ENCODE measurements around the gene NOXO1. TPM values are rescaled to one million over a fixed set of nuclear protein-coding genes. Genes with fewer than 3 reads are reported as not detected.

NOXO1 gene
- total RNA-seq, 1 experiment from 2014 or later = 1.7 TPM

DNA sequence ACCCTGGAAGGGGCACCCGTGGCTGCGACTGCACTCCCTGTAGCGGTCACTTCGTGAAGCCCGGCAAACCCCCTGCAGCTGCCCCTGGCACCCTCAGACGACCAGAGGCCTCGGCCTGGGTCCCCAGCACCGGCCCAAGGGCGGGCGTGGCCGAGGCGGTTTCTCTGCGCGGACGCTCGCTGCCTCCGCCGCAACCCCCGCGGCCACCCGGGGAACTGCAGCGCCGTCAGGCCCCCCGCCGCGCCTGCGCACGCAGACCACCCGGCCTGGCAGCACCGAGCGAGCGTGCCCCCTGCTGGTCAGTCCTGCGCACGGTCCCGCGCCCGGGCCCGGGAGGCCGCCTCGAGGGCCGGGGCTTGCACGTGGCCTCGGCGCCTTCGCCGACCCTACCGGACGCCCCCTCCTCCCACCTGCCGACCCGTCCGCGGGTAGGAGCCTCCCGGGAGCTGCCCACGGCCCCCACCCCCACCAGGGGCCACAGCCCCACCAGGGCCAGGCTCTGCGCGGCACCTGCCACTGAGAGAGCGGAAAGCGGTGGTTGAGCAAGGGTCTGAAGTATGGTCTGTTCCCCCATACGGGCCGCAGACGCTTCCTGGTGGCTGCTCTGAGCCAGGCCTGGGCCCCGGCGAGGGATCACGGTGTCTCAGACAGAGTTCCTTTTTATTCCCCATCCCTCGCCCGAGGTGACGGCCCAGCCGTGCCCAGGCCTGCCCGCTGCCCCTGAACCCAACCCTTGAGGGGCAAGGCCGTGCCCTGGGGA lies 51.5 kb downstream of the NOXO1 start:
- Mint-ChIP-seq H3K27me3 (ENCODE audit: low read depth) (peaks cover 33% of the 10 kb centered on the region), H3K36me3 (ENCODE audit: insufficient read depth in 1 of 3, low read depth in 3 of 3) (no peaks in the 10 kb centered on the region), H3K9me3 (peaks cover 0 to 3% of the 10 kb centered on the region in 2 experiments; a peak in 1 of 5 replicates), H3K4me1 (peaks cover 2 to 15% of the 10 kb centered on the region in 2 experiments), H3K27ac (no peak overlapping the region), H3K4me3 (peak overlapping the region; percentile 44 to 56; a peak in 3 of 5 replicates)
- no peaks in the 10 kb centered on the region for H3K4me1 ChIP-seq (ENCODE audit: insufficient read depth, low read length)
- no peak overlapping the region for H3T11ph ChIP-seq (ENCODE audit: low read length)
- H3K23ac ChIP-seq (ENCODE audit: insufficient read length, low read depth, low read length) = no peak overlapping the region
- TF ChIP-seq, protein P1, sequence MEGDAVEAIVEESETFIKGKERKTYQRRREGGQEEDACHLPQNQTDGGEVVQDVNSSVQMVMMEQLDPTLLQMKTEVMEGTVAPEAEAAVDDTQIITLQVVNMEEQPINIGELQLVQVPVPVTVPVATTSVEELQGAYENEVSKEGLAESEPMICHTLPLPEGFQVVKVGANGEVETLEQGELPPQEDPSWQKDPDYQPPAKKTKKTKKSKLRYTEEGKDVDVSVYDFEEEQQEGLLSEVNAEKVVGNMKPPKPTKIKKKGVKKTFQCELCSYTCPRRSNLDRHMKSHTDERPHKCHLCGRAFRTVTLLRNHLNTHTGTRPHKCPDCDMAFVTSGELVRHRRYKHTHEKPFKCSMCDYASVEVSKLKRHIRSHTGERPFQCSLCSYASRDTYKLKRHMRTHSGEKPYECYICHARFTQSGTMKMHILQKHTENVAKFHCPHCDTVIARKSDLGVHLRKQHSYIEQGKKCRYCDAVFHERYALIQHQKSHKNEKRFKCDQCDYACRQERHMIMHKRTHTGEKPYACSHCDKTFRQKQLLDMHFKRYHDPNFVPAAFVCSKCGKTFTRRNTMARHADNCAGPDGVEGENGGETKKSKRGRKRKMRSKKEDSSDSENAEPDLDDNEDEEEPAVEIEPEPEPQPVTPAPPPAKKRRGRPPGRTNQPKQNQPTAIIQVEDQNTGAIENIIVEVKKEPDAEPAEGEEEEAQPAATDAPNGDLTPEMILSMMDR (conservative IDR thresholded peaks at IDR 0.05) = peak; percentile 96
- no peak overlapping the region for H3K56ac ChIP-seq (ENCODE audit: insufficient read length, low read depth, low read length)
- no peaks in the 10 kb centered on the region for H4K20me1 ChIP-seq (ENCODE audit: control insufficient read depth, insufficient read depth, insufficient read length)
- no peak overlapping the region for H4K91ac ChIP-seq (ENCODE audit: insufficient read length, low read depth, low read length)
- H2AFZ ChIP-seq (ENCODE audit: low read length) = no peak overlapping the region
- H2BK12ac ChIP-seq (ENCODE audit: insufficient read length, low read depth, low read length) = no peak overlapping the region
- no peak overlapping the region for H2AK5ac ChIP-seq (ENCODE audit: insufficient read length, low read length)
- H3K18ac ChIP-seq (ENCODE audit: insufficient read length, low read depth, low read length) = no peak overlapping the region
- peak overlapping the region; percentile 49 for H3K4me2 ChIP-seq (ENCODE audit: insufficient read depth, insufficient read length, low read length)
- no peaks in the 10 kb centered on the region for H3K79me1 ChIP-seq (ENCODE audit: insufficient read depth, low read depth, low read length, poor library complexity, severe bottlenecking)
- no peak overlapping the region for H3K27ac ChIP-seq (ENCODE audit: insufficient read length, low read depth, low read length)
- no peak overlapping the region for H2BK5ac ChIP-seq (ENCODE audit: insufficient read length, low read length)
- H3K14ac ChIP-seq (ENCODE audit: insufficient read depth, low read length) = no peak overlapping the region
- no peak overlapping the region for H3K4ac ChIP-seq (ENCODE audit: low read depth, low read length)
- H3K27me3 ChIP-seq (ENCODE audit: insufficient read depth, low read length) = no peaks in the 10 kb centered on the region
- DNase-seq = peak; percentile 88
- no peaks in the 10 kb centered on the region for H3K79me2 ChIP-seq (ENCODE audit: insufficient read depth, low read length)
- H3K9ac ChIP-seq (ENCODE audit: extremely low read depth, insufficient read length, low read length) = no peak overlapping the region
- no peak overlapping the region for H4K5ac ChIP-seq (ENCODE audit: insufficient read length, low read depth, low read length)
- H3K9me3 ChIP-seq (ENCODE audit: control insufficient read depth, low read depth, low read length) = no peaks in the 10 kb centered on the region
- H4K8ac ChIP-seq (replicated peaks; ENCODE audit: insufficient read length, low read depth, low read length) = no peak overlapping the region
- H2BK15ac ChIP-seq (ENCODE audit: low read depth, low read length) = no peak overlapping the region
- H2BK20ac ChIP-seq (ENCODE audit: low read depth, low read length, poor library complexity, severe bottlenecking) = no peak overlapping the region
- no CpG with 5 or more reads among the region's 70 CpGs for WGBS (ENCODE audit: extremely low coverage, insufficient read length, low lambda C conversion rate)
- H3K23me2 ChIP-seq (ENCODE audit: insufficient read length, low read depth, low read length, poor library complexity, severe bottlenecking) = peaks cover 3% of the 10 kb centered on the region
- no peak overlapping the region for H2BK120ac ChIP-seq (ENCODE audit: low read depth, low read length, poor library complexity, severe bottlenecking)

Data from H9 (cell line).